GM18868 (cell line): ENCODE data around the gene TFDP2.
"Not testable (repeated sequence)": the region's sequence is repeated elsewhere in the genome, so short reads cannot be mapped to it uniquely, and the experiment has no call there.

Source experiments
- ATAC-seq: cut with Tn5 transposase; IDR thresholded peaks from one replicate; pipeline ENCODE4 v1.9.1; 2021; ENCODE audit warnings: mild to moderate bottlenecking, moderate library complexity; ENCODE audit not compliant: unreplicated experiment

Gene TFDP2

GRCh38 chr3:142127941-142128658, 21.2 kb downstream of the TFDP2 start:
- no peak for ATAC-seq

- ATAC-seq = no peak
Measured at GRCh38 chr3:142124243-142124642, 25.1 kb downstream of the TFDP2 start.

- no peak for ATAC-seq
Measured at GRCh38 chr3:142120707-142121106, 28.6 kb downstream of the TFDP2 start.

GRCh38 chr3:142118911-142119310, 30.4 kb downstream of the TFDP2 start:
- ATAC-seq = no peak

- no peak for ATAC-seq
Measured at GRCh38 chr3:142117056-142117851, 32.1 kb downstream of the TFDP2 start.

- no peak for ATAC-seq
Measured at GRCh38 chr3:142115867-142116668, 33.3 kb downstream of the TFDP2 start.

GRCh38 chr3:142112601-142113000, 36.7 kb downstream of the TFDP2 start:
- no peak for ATAC-seq

- no peak for ATAC-seq
Measured at GRCh38 chr3:142106548-142106947, 42.8 kb downstream of the TFDP2 start.

GRCh38 chr3:142105991-142106390, 43.4 kb downstream of the TFDP2 start:
- no peak for ATAC-seq

- ATAC-seq = no peak
Measured at GRCh38 chr3:142104763-142105162, 44.6 kb downstream of the TFDP2 start.

- ATAC-seq = peak; percentile 46
Measured at GRCh38 chr3:142098964-142099363, 50.4 kb downstream of the TFDP2 start.

- ATAC-seq = no peak
Measured at GRCh38 chr3:142097099-142097843, 52.1 kb downstream of the TFDP2 start.

GRCh38 chr3:142095841-142096240, 53.5 kb downstream of the TFDP2 start:
- no peak for ATAC-seq

GRCh38 chr3:142088925-142089324, 60.4 kb downstream of the TFDP2 start:
- ATAC-seq = not testable (repeated sequence)

- ATAC-seq = no peak
Measured at GRCh38 chr3:142088522-142088921, 60.8 kb downstream of the TFDP2 start.

GRCh38 chr3:142087676-142088075, 61.7 kb downstream of the TFDP2 start:
- ATAC-seq = no peak

GRCh38 chr3:142086581-142087090, 62.7 kb downstream of the TFDP2 start:
- ATAC-seq = no peak

- ATAC-seq = no peak
Measured at GRCh38 chr3:142081178-142081577, 68.2 kb downstream of the TFDP2 start.

- no peak for ATAC-seq
Measured at GRCh38 chr3:142077859-142078500, 71.4 kb downstream of the TFDP2 start.
